PC-3 (cell line): ENCODE results near the gene AHCYL1. TPM values are rescaled to one million over a fixed set of nuclear protein-coding genes. Genes with fewer than 3 reads are reported as not detected.
A peak's percentile ranks its signal among the peaks of the same experiment; 100 is the strongest.

Experiments
- ATAC-seq: fragments of 200-7000 bp; cut with Tn5 transposase; 2 replicates; pipeline ENCODE4 v1.9.1; 2020; ENCODE audit warnings: mild to moderate bottlenecking, moderate library complexity
- BruUV-seq: library from RNA; stranded (reverse); fragments of 400-500 nt; replicated peaks from 2 replicates; lab custom pipeline; 2021; lab: Mats Ljungman, UMichigan
- CTCF ChIA-PET: fragments of 300-600 bp; sonication (Branson Sonifier 250); formaldehyde crosslinking; loops from one replicate; lab custom pipeline; 2022; ENCODE audit warnings: antibody characterized with exemption; lab: Charles Lee
- POLR2A ChIA-PET: fragments of 300-600 bp; sonication (Branson Sonifier 250); formaldehyde crosslinking; loops from one replicate; lab custom pipeline; 2022; ENCODE audit warnings: antibody characterized with exemption; ENCODE audit not compliant: unreplicated experiment; lab: Charles Lee
- DNase-seq: peaks from one replicate; pipeline ENCODE4 v3.0.0-alpha.2; 2015
- H2AFZ ChIP-seq: fragments of 300-600 bp; sonication (generic); 2 replicates; pipeline ENCODE4 v1.6.0; 2016; ENCODE audit warnings: antibody characterized with exemption, low read length
- H3F3A ChIP-seq: fragments of 300-600 bp; sonication (generic); one replicate; pipeline ENCODE4 v1.6.0; 2017; ENCODE audit warnings: antibody characterized with exemption, low read length, control low read depth, mild to moderate bottlenecking; ENCODE audit not compliant: unreplicated experiment
- H3K27ac ChIP-seq: fragments of 300-600 bp; sonication (generic); 2 replicates; pipeline ENCODE4 v1.5.1; 2016; ENCODE audit warnings: mild to moderate bottlenecking, low read length
- H3K27me3 ChIP-seq: fragments of 300-600 bp; sonication (generic); 2 replicates; pipeline ENCODE4 v1.6.1; 2016; ENCODE audit warnings: low read length, mixed read lengths
- H3K36me3 ChIP-seq: fragments of 300-600 bp; sonication (generic); 2 replicates; pipeline ENCODE4 v1.6.1; 2016; ENCODE audit warnings: low read depth, mixed run types, low read length, mixed read lengths
- H3K4me1 ChIP-seq: fragments of 300-600 bp; sonication (generic); 2 replicates; pipeline ENCODE4 v1.5.1; 2016; ENCODE audit warnings: low read length; ENCODE audit not compliant: insufficient read depth
- H3K4me2 ChIP-seq: fragments of 300-600 bp; sonication (generic); 2 replicates; pipeline ENCODE4 v1.6.0; 2016; ENCODE audit warnings: low read length
- H3K4me3 ChIP-seq: fragments of 300-600 bp; sonication (generic); 2 replicates; pipeline ENCODE4 v1.5.1; 2016; ENCODE audit warnings: mild to moderate bottlenecking, low read length, mixed read lengths
- H3K79me2 ChIP-seq: fragments of 300-600 bp; sonication (generic); 2 replicates; pipeline ENCODE4 v1.6.1; 2017; ENCODE audit warnings: low read length, mixed read lengths
- H3K9ac ChIP-seq: fragments of 300-600 bp; sonication (generic); 2 replicates; pipeline ENCODE4 v1.6.0; 2016; ENCODE audit warnings: mild to moderate bottlenecking, low read length
- H3K9me2 ChIP-seq: fragments of 300-600 bp; sonication (generic); replicated peaks from 2 replicates; pipeline ENCODE4 v1.6.1; 2016; ENCODE audit warnings: mixed run types, low read length, mixed read lengths
- H3K9me3 ChIP-seq: fragments of 300-600 bp; sonication (generic); 2 replicates; pipeline ENCODE4 v1.6.1; 2016; ENCODE audit warnings: low read length, mixed read lengths
- H4K20me1 ChIP-seq: fragments of 300-600 bp; sonication (generic); 2 replicates; pipeline ENCODE4 v1.6.1; 2016; ENCODE audit warnings: low read length, mixed read lengths
- CTCF ChIP-seq: fragments of 300-600 bp; sonication (generic); conservative IDR thresholded peaks from 2 replicates; pipeline ENCODE4 v1.5.1; 2017; ENCODE audit warnings: antibody characterized with exemption, low read depth, mild to moderate bottlenecking, low read length
- EZH2 ChIP-seq: fragments of 300-600 bp; sonication (generic); IDR thresholded peaks from one replicate; pipeline ENCODE4 v1.6.1; 2017; ENCODE audit warnings: antibody characterized with exemption, mild to moderate bottlenecking, low read length; ENCODE audit not compliant: unreplicated experiment
- EZH2phosphoT487 ChIP-seq: fragments of 300-600 bp; sonication (generic); IDR thresholded peaks from 2 replicates; pipeline ENCODE4 v1.6.1; 2018; ENCODE audit warnings: mild to moderate bottlenecking, antibody characterized with exemption, low read length, borderline replicate concordance
- intact Hi-C: fragments of 100-400 bp; cut with micrococcal nuclease; formaldehyde crosslinking; loops from 2 replicates; pipeline ENCODE4 v1.9.0; 2023
- total RNA-seq: library from RNA; depleted of rRNA; stranded (reverse); fragments of >200 nt; gene quantifications from 2 replicates; pipeline ENCODE4 v1.2.3, GENCODE V29; 2014

Gene AHCYL1
- total RNA-seq, 1 experiment from 2014 or later, result 35.8 TPM

- intact Hi-C loops, result no loop called here
- peak overlapping the region; percentile 21; the same call in 1 of the 2 replicates for H3K4me2 ChIP-seq
- DNase-seq, result peak; percentile 77
- no peak overlapping the region for H3K9ac ChIP-seq
- H3K4me3 ChIP-seq, result no peak overlapping the region
- CTCF ChIA-PET, result no interaction called here
- H3K4me1 ChIP-seq, result peaks cover 18% of the 10 kb centered on the region
- no peaks in the 10 kb centered on the region for H3F3A ChIP-seq
- TF ChIP-seq EZH2 (no peak), CTCF (no peak), EZH2phosphoT487 (no peak)
- H3K9me2 ChIP-seq, result no peaks in the 10 kb centered on the region
- H3K36me3 ChIP-seq, result no peaks in the 10 kb centered on the region
- peak; percentile 86 for ATAC-seq
- POLR2A ChIA-PET, result no interaction called here
- no peaks in the 10 kb centered on the region for H3K9me3 ChIP-seq
- no peaks in the 10 kb centered on the region for H3K27me3 ChIP-seq
- no TSS peak for BruUV-seq
- H2AFZ ChIP-seq, result no peak overlapping the region
- H3K79me2 ChIP-seq, result no peaks in the 10 kb centered on the region
- no peaks in the 10 kb centered on the region for H4K20me1 ChIP-seq
- peak overlapping the region; percentile 14 for H3K27ac ChIP-seq
Measured at GRCh38 chr1:109969146-109969829, 15.3 kb upstream of the AHCYL1 start.

DNA sequence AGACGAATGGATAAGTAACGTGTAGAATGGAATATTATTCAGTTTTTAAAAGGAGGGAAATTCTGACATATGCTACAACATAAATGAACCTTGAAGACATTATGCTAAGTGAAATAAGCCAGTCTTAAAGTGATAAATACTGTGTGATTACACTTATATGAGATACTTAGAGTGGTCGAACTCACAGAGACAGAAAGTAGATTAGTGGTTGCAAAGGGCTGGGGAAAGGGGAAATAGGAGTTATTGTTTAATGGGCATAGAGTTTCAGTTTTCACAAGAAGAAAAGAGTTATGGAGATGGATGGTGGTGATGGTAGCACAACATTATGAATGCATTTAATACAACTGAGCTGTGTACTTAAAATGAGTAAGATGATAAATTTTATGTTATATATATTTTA lies 14.7 kb upstream of the AHCYL1 start:
- peak overlapping the region; percentile 21; the same call in 1 of the 2 replicates for H3K4me2 ChIP-seq
- no peaks in the 10 kb centered on the region for H4K20me1 ChIP-seq
- no peaks in the 10 kb centered on the region for H3F3A ChIP-seq
- ATAC-seq (peak; percentile 81), DNase-seq (no peak)
- no peaks in the 10 kb centered on the region for H3K9me2 ChIP-seq
- POLR2A ChIA-PET, result no interaction called here
- H3K9me3 ChIP-seq, result no peaks in the 10 kb centered on the region
- no peak overlapping the region for H3K4me3 ChIP-seq
- peaks cover 18% of the 10 kb centered on the region for H3K4me1 ChIP-seq
- no peaks in the 10 kb centered on the region for H3K27me3 ChIP-seq
- H2AFZ ChIP-seq, result no peak overlapping the region
- CTCF ChIA-PET, result no interaction called here
- no peaks in the 10 kb centered on the region for H3K36me3 ChIP-seq
- no peak for TF ChIP-seq EZH2phosphoT487
- no peak for TF ChIP-seq CTCF
- no peak for TF ChIP-seq EZH2
- no peaks in the 10 kb centered on the region for H3K79me2 ChIP-seq
- peak overlapping the region; percentile 14 for H3K27ac ChIP-seq
- intact Hi-C loops, result loop anchor here (1.0 kb wide), 1 partner anchor 22 kb away; no protein-coding TSS in a partner anchor
- no peak overlapping the region for H3K9ac ChIP-seq
- no TSS peak for BruUV-seq

- Histone ChIP-seq H3K9me2 (no peaks in the 10 kb centered on the region), H3K4me3 (no peak overlapping the region), H3K36me3 (no peaks in the 10 kb centered on the region), H4K20me1 (no peaks in the 10 kb centered on the region), H3K4me1 (peaks cover 27% of the 10 kb centered on the region), H3K27ac (no peak overlapping the region), H3K79me2 (no peaks in the 10 kb centered on the region), H3K27me3 (no peaks in the 10 kb centered on the region), H3K9ac (no peak overlapping the region), H3F3A (no peaks in the 10 kb centered on the region), H3K4me2 (no peak overlapping the region), H3K9me3 (no peaks in the 10 kb centered on the region), H2AFZ (no peak overlapping the region)
- no peak for DNase-seq
- BruUV-seq, result no TSS peak
- intact Hi-C loops, result no loop called here
- ATAC-seq, result no peak
- CTCF ChIA-PET, result no interaction called here
- POLR2A ChIA-PET, result no interaction called here
- TF ChIP-seq EZH2 (no peak), EZH2phosphoT487 (no peak), CTCF (no peak)
Measured at GRCh38 chr1:109971559-109971958, 13.0 kb upstream of the AHCYL1 start.
